Mesodermal cell (in vitro differentiated cells): ENCODE data around the gene MISP3.

Experiments
- H3K27ac ChIP-seq: 2 replicates; pipeline ENCODE4 v1.7.0; 2013; ENCODE audit warnings: mild to moderate bottlenecking, low read depth, low read length, moderate library complexity; ENCODE audit not compliant: severe bottlenecking
- H3K36me3 ChIP-seq: 2 replicates; pipeline ENCODE4 v1.7.1; 2013; ENCODE audit warnings: mild to moderate bottlenecking, low read length, moderate library complexity; ENCODE audit not compliant: control insufficient read depth, insufficient read depth
- H3K4me1 ChIP-seq: one replicate; pipeline ENCODE4 v1.7.1; 2013; ENCODE audit warnings: mild to moderate bottlenecking, low read length; ENCODE audit not compliant: insufficient read depth, control insufficient read depth, poor library complexity, severe bottlenecking
- H3K4me3 ChIP-seq: 2 replicates; pipeline ENCODE4 v1.7.0; 2013; ENCODE audit warnings: low read length, control low read depth, mild to moderate bottlenecking; ENCODE audit not compliant: insufficient read depth, poor library complexity, severe bottlenecking; ENCODE audit errors: extremely low read depth
- H3K9me3 ChIP-seq: 2 replicates; pipeline ENCODE4 v1.7.1; 2013; ENCODE audit warnings: mild to moderate bottlenecking, low read length, moderate library complexity; ENCODE audit not compliant: control insufficient read depth
- WGBS, 2 experiments: methylation state at CpG; one replicate each; pipeline ENCODE4 v1.1.5; 2013; ENCODE audit warnings: missing lambda C conversion rate in 2 of 2; ENCODE audit not compliant: insufficient coverage in 2 of 2; 5-methylcytosine and 5-hydroxymethylcytosine counted together

MISP3 gene

GRCh38 chr19:14107581-14108461, 35.2 kb downstream of the MISP3 start:
- H3K36me3 ChIP-seq = peaks cover 34% of the 10 kb centered on the region
- no peak overlapping the region for H3K27ac ChIP-seq
- peaks cover 5% of the 10 kb centered on the region for H3K4me1 ChIP-seq
- no peaks in the 10 kb centered on the region for H3K9me3 ChIP-seq
- WGBS, 2 experiments = 93% methylated on average over 17 to 22 of the region's 23 CpGs
- H3K4me3 ChIP-seq = no peak overlapping the region

- 86% methylated on average over 1 of the region's 2 CpGs; no CpG with 5 or more reads in 1 of the 2 experiments for WGBS, 2 experiments
- Histone ChIP-seq H3K4me1 (peaks cover 16% of the 10 kb centered on the region), H3K4me3 (no peak overlapping the region), H3K27ac (no peak overlapping the region), H3K36me3 (peaks cover 21% of the 10 kb centered on the region), H3K9me3 (no peaks in the 10 kb centered on the region)
These were observed 38.1 kb downstream of the MISP3 start for GRCh38 chr19:14110650-14111049.

- H3K9me3 ChIP-seq = no peaks in the 10 kb centered on the region
- no peak overlapping the region for H3K4me3 ChIP-seq
- H3K36me3 ChIP-seq = peaks cover 14% of the 10 kb centered on the region
- WGBS, 2 experiments = 80 to 100% methylated on average over 1 of the region's 1 CpG
- no peak overlapping the region for H3K27ac ChIP-seq
- peaks cover 23% of the 10 kb centered on the region for H3K4me1 ChIP-seq
These were observed 38.9 kb downstream of the MISP3 start for GRCh38 chr19:14111486-14111885.

- no peaks in the 10 kb centered on the region for H3K9me3 ChIP-seq
- WGBS, 2 experiments = 74 to 83% methylated on average over 9 to 10 of the region's 12 CpGs
- H3K27ac ChIP-seq = no peak overlapping the region
- no peak overlapping the region for H3K4me3 ChIP-seq
- peaks cover 7% of the 10 kb centered on the region for H3K36me3 ChIP-seq
- peaks cover 26% of the 10 kb centered on the region for H3K4me1 ChIP-seq
These were observed 39.6 kb downstream of the MISP3 start for GRCh38 chr19:14112051-14112808.

- Histone ChIP-seq H3K4me1 (peaks cover 26% of the 10 kb centered on the region), H3K36me3 (peaks cover 4% of the 10 kb centered on the region), H3K27ac (no peak overlapping the region), H3K9me3 (no peaks in the 10 kb centered on the region), H3K4me3 (no peak overlapping the region)
- 52 to 73% methylated on average over 7 to 8 of the region's 12 CpGs for WGBS, 2 experiments
These were observed 40.3 kb downstream of the MISP3 start for GRCh38 chr19:14112809-14113385.

GRCh38 chr19:14113762-14114414, 41.3 kb downstream of the MISP3 start:
- Histone ChIP-seq H3K9me3 (no peaks in the 10 kb centered on the region), H3K4me1 (peaks cover 32% of the 10 kb centered on the region), H3K36me3 (peaks cover 4% of the 10 kb centered on the region), H3K4me3 (no peak overlapping the region), H3K27ac (no peak overlapping the region)
- WGBS, 2 experiments = 88 to 93% methylated on average over 15 to 18 of the region's 18 CpGs

- H3K4me3 ChIP-seq = no peak overlapping the region
- H3K36me3 ChIP-seq = peaks cover 4% of the 10 kb centered on the region
- no peaks in the 10 kb centered on the region for H3K9me3 ChIP-seq
- no peak overlapping the region for H3K27ac ChIP-seq
- peaks cover 38% of the 10 kb centered on the region for H3K4me1 ChIP-seq
- 90 to 96% methylated on average over 6 to 7 of the region's 7 CpGs for WGBS, 2 experiments
These were observed 41.9 kb downstream of the MISP3 start for GRCh38 chr19:14114439-14114838.

GRCh38 chr19:14114854-14115253, 42.3 kb downstream of the MISP3 start:
- WGBS, 2 experiments = 62 to 66% methylated on average over 4 of the region's 9 CpGs
- Histone ChIP-seq H3K36me3 (peaks cover 5% of the 10 kb centered on the region), H3K27ac (no peak overlapping the region), H3K9me3 (no peaks in the 10 kb centered on the region), H3K4me1 (peaks cover 41% of the 10 kb centered on the region), H3K4me3 (no peak overlapping the region)

- H3K4me3 ChIP-seq = peak overlapping the region; percentile 94
- no peak overlapping the region for H3K27ac ChIP-seq
- WGBS, 2 experiments = 92 to 93% methylated on average over 5 of the region's 5 CpGs
- no peaks in the 10 kb centered on the region for H3K9me3 ChIP-seq
- H3K4me1 ChIP-seq = peaks cover 41% of the 10 kb centered on the region
- H3K36me3 ChIP-seq = peaks cover 9% of the 10 kb centered on the region
These were observed 43.2 kb downstream of the MISP3 start for GRCh38 chr19:14115756-14116155.

- Histone ChIP-seq H3K9me3 (no peaks in the 10 kb centered on the region), H3K27ac (no peak overlapping the region), H3K4me3 (peak overlapping the region; percentile 94), H3K36me3 (peaks cover 13% of the 10 kb centered on the region), H3K4me1 (peaks cover 41% of the 10 kb centered on the region)
- WGBS, 2 experiments = 48 to 50% methylated on average over 2 to 6 of the region's 6 CpGs
These were observed 43.9 kb downstream of the MISP3 start for GRCh38 chr19:14116525-14116917.
